HG03469 (cell line): ENCODE measurements around the gene S100A11.

ENCODE experiments used
- ATAC-seq: cut with Tn5 transposase; IDR thresholded peaks from one replicate; pipeline ENCODE4 v1.9.1; 2021; ENCODE audit warnings: mild to moderate bottlenecking, moderate library complexity, moderate number of reproducible peaks; ENCODE audit not compliant: unreplicated experiment

Gene S100A11

GRCh38 chr1:151985768-151986167 is 51.0 kb downstream of the S100A11 start:
- ATAC-seq, result no peak

- ATAC-seq, result no peak
Observed at GRCh38 chr1:151985270-151985669, 51.5 kb downstream of the S100A11 start.

GRCh38 chr1:151984313-151984956 is 52.4 kb downstream of the S100A11 start:
- ATAC-seq, result peak; percentile 58
